CMK (cell line): Measurements from ENCODE around the gene TBC1D13.
"Not testable (repeated sequence)": the region's sequence is repeated elsewhere in the genome, so short reads cannot be mapped to it uniquely, and the experiment has no call there.

ENCODE experiments used
- DNase-seq: peaks from one replicate; pipeline ENCODE4 v3.0.0-alpha.2; 2010; ENCODE audit warnings: low read depth

Gene TBC1D13, protein sequence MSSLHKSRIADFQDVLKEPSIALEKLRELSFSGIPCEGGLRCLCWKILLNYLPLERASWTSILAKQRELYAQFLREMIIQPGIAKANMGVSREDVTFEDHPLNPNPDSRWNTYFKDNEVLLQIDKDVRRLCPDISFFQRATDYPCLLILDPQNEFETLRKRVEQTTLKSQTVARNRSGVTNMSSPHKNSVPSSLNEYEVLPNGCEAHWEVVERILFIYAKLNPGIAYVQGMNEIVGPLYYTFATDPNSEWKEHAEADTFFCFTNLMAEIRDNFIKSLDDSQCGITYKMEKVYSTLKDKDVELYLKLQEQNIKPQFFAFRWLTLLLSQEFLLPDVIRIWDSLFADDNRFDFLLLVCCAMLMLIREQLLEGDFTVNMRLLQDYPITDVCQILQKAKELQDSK

GRCh38 chr9:128786681-128787601, at the start of gene TBC1D13:
Gene TBC1D13 (plus strand): TSS chr9:128787253. CDS start chr9:128787354, 101 bp downstream.
- DNase-seq: peak; percentile 46

DNA sequence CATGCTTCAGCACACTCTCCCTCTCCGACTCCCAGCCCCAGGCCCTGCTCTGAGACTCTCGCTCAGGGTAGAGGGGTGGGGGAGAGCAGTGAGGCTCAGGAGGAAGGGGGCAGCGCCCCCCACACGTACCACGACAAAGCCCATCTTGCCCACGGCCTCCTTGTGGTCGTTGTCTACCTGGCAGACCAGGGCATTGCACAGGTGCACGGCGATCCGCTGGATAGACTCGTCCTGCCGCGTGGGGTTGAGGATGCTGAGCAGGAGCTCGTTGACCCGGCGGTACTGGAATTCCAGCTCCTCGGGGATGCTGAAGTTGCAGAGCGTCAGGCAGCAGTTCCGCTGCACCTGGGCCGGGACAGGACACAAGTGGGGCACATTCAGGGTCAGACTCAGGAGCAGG, 44.7 kb upstream of the TBC1D13 start:
- DNase-seq: no peak

DNA sequence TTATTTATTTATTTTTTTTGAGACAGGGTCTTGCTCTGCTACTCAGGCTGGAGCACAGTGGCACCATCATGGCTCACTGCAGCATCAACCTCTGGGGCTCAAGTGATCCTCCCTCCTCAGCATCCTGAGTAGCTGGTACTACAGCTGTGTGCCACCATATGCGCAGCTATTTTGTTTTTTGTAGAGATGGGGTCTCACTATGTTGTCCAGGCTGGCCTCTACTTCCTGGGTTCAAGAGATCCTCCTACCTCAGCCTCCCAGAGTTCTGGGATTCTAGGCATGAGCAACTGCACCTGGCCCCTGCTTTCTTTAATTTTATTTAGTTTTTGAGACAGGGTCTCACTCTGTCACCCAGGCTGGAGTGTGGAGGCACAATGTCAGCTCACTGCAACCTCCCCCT, 43.6 kb upstream of the TBC1D13 start:
- DNase-seq: no peak

DNA sequence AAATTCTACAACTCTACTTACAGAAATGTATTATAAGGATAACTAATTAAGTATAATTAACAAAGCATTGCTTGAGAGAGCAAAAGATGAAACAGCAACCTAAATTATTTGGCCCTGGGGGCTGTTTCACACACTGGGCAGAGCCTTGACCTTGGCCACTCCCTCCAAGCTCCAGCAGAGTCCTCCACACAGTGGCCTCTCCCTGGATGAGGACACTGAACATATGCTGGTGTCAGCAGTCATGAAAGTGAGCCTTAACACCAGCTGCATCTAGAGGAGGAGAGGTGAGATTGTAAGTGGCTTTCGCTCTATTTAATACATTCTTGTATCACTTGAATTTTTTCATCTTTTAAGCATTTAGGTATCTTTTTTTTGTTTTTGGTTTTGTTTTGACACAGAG, 39.8 kb upstream of the TBC1D13 start:
- DNase-seq: no peak

GRCh38 chr9:128750926-128751595, 36.0 kb upstream of the TBC1D13 start:
- DNase-seq: no peak

GRCh38 chr9:128753627-128754026, 33.4 kb upstream of the TBC1D13 start:
- DNase-seq: no peak

GRCh38 chr9:128757602-128758001, 29.5 kb upstream of the TBC1D13 start:
- no peak for DNase-seq

DNA sequence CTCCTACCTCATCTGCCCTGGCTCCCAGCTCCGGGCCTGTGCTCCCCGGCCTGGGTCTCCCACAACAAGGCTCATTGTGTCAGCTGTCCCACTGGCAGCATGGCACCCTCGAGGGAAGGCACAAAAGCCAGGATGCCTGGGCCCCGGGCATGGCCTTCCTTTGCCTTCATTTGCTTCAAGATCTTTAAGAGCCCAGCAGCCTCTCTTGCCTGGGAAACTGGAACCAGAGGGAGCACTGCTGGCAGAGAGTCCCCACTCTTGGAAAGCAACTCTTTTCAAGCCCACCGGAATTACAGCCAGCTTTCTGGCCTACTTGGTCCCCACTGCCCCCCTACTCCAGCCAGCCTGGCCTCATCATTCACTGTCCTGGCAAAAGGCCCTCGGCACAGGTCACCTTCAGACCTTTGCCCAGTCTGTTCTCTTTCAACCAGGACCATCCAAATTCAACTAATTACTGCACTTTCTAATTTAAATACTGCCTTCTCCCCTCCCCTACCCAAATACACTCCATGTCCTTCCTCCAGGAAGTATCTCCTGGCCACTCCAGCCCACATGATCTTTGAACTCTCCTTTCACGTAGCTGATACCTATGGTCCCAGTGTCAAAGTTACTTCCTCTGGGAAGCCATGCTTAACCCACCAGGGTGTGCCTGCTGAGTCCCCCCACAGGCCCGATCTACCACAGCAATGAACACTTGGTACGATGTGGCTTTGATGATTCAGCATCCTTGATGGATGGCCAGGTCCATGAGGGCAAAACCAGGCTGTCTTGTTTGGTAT, 24.2 kb upstream of the TBC1D13 start:
- DNase-seq: no peak

DNA sequence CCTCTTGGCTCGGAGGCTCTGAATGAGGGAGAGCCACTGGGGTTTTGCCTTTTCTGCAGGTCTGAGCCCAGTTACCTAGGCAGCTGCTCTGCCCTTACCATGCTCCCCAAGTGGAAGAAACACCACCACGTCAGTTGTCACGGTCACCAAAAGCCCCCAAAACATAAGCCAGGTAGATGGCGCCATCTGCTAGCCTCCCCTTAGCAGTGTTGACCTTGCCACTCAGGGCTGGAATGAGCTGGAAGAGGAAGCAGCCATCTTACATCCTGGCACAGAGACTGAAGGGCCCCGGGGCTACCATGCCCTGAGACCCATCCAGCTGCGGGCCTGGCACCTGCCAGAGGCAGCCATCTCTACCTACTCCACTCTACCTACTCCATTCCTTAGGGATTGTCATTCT, 22.7 kb upstream of the TBC1D13 start:
- no peak for DNase-seq

- DNase-seq: no peak
These were observed 21.6 kb upstream of the TBC1D13 start for GRCh38 chr9:128765499-128765898.

DNA sequence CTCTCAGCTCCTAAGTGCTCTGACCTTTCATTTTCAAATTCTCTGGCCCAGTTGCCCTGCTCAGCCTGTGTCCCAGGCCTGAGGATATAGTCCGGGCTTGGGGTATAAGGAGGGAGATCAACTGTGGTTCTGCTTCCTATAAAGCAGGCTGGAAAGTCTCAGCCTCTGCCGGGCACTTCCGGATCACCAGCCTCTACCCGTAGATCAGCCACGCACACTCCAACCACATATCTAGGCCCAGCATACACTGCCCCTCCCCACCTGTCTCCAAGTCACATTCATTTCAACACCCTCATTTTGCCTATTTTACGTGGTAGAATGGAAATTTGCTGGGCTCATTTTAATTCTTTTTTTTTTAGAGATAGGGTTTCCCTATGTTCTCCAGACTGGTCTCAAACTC, 18.4 kb upstream of the TBC1D13 start:
- peak; percentile 63 for DNase-seq

- no peak for DNase-seq
These were observed 16.6 kb upstream of the TBC1D13 start for GRCh38 chr9:128770286-128771030.

- DNase-seq: no peak
These were observed 15.8 kb upstream of the TBC1D13 start for GRCh38 chr9:128771094-128771721.

GRCh38 chr9:128771745-128772519, 15.1 kb upstream of the TBC1D13 start, which contains the start of gene ZER1:
Gene ZER1 (minus strand): TSS chr9:128771927. CDS start chr9:128755565, 16,362 bp downstream.
- peak; percentile 70 for DNase-seq

DNA sequence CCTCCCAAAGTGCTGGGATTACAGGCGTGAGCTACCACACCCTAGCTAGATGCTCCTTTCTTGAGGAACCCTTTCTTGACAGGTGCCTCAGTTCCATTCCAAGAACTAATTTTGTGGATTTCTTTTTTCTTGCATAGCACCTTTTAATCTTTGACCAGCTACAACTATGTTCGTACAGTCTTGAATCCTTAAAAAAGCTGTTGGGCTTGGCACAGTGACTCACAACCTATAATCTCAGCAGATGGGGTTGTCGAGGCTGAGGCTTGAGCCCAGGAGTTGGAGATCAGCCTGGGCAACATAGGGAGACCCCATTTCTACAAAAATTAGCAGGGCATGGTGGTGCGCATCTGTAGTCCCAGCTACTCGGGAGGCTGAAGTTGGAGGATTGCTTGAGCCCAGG, 14.0 kb upstream of the TBC1D13 start:
- no peak for DNase-seq

DNA sequence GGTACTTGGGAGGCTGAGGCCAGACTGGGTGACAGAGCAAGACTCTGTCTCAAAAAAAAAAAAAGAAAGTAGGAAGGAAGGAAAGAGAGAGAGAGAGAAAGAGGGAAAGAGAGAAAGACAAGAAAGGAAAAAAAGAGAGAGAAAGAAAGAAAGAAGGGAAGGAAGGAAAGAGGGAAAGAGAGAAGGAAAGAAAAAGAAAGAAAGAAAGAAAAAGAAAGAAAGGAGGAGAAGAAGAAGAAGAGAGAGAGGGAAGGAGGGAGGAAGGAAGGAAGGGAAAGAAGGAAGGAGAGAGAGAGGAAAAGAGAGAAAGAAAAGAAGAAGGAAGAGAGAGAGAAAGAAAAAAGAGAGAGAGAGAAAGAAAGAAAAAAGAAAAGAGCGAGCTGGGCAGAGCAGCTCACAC, 12.2 kb upstream of the TBC1D13 start:
- DNase-seq: no peak

DNA sequence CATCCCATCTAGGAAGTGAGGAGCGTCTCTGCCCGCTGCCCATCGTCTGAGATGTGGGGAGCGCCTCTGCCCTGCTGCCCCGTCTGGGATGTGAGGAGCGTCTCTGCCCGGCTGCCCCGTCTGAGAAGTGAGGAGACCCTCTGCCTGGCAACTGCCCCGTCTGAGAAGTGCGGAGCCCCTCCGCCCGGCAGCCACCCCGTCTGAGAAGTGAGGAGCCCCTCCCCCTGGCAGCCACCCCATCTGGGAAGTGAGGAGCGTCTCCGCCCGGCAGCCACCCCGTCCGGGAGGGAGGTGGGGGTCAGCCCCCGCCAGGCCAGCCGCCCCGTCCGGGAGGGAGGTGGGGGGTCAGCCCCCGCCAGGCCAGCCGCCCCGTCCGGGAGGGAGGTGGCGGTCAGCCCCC, 7.0 kb upstream of the TBC1D13 start:
- not testable (repeated sequence) for DNase-seq

DNA sequence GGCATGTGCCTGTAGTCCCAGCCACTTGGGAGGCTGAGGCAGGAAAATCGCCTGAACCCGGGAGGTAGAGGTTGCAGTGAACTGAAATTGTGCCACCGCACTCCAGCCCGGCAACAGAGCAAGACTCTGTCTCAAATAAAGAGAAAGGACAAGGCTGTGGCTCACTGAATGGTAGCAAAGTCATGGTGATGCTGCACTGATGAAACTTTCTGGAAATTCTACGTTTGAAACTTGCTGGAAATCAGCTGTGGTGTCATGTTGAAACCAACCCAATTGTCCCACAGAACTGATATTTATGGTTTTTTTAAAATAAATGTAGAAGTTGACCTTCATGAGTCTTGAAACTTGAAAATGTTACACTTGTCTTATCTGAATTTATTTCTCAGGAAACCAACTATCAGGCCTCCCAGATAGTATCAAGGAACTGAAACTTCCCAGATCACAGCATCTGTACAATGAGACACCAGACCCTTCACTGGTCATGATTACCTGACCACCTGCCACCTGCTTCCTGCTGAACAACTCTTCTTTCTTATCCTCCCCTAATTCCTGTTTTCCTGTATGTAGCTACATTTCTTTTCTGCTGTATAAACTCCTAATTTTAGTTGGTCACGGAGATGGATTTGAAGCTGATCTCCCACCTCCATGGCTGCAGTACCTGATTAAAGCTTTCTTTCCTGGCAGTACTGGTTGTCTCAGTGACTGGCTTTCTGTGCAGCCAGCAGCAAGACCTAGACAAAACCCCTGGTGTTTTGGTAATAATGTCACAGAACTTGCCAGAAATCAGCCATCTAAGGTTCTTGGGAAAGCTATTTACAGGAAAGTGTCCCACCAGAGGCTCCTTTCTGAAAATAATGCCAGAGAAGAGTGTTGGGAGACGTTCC, 5.6 kb upstream of the TBC1D13 start:
- DNase-seq: no peak

DNA sequence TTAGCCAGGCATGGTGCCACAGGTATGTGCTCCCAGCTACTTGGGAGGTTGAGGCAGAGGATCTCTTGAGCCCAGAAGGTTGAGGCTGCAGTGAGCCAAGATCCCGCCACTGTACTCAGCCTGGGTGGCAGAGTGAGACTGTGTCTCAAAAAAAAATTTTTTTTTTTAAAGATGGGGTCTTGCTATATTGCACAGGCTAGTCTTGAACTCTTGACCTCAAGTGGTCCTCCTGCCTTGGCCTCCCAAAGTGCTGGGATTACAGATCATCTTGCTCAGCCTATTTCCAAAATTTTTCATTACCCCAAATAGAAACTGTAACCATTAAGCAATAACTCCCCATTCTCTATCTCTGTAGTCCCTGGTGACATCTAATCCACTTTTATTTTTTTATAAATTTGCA, 4.4 kb upstream of the TBC1D13 start:
- DNase-seq: no peak
